ENCODE results near the gene GOLGA6B. TPM values are rescaled to one million over a fixed set of nuclear protein-coding genes. Genes with fewer than 3 reads are reported as not detected.
"Not testable (repeated sequence)": the region's sequence is repeated elsewhere in the genome, so short reads cannot be mapped to it uniquely, and the experiment has no call there.

GOLGA6B gene
- total and polyA plus RNA-seq, 2 of the 4 experiments (the other 2 are of a cell fraction) = not detected

DNA sequence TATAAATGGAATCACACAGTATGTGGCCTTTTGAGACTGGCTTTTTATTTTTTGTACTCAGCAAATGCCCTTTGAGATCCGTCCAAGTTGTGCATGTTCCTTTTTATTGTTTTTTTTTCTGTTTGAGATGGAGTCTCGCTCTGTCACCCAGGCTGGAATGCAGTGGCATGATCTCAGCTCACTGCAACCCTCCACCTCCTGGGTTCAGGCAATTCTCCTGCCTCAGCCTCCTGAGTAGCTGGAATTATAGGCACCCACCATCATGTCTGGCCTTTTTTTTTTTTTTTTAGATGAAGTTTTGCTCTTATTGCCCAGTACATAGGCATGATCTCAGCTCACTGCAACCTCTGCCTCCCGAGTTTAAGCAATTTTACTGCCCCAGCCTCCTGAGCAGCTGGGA, 28.3 kb upstream of the GOLGA6B start:
- H3K4me2 ChIP-seq (ENCODE audit: low read depth, low read length); H3K4ac ChIP-seq (ENCODE audit: low read depth, low read length); H3K9ac ChIP-seq (ENCODE audit: low read depth, low read length); H3K27me3 ChIP-seq (ENCODE audit: control insufficient read depth, insufficient read depth, low read length); H3K23ac ChIP-seq (ENCODE audit: low read depth, low read length); H2BK15ac ChIP-seq (ENCODE audit: low read depth, low read length); POLR2A ChIA-PET (ENCODE audit: unreplicated experiment); H3K9me3 ChIP-seq (ENCODE audit: control insufficient read depth, insufficient read depth, low read length); H3K14ac ChIP-seq (replicated peaks; ENCODE audit: low read depth, low read length); intact Hi-C loops (cut with micrococcal nuclease); H3K56ac ChIP-seq (ENCODE audit: extremely low read depth, insufficient read depth, low read length); H2AK9ac ChIP-seq (replicated peaks; ENCODE audit: low read depth, low read length, poor library complexity); DNase-seq; H4K20me1 ChIP-seq (ENCODE audit: insufficient read depth, low read length); ATAC-seq (ENCODE audit: low read depth); H3K4me1 ChIP-seq (ENCODE audit: control insufficient read depth, insufficient read depth, low read length); H4K5ac ChIP-seq (ENCODE audit: low read depth, low read length); dilution Hi-C loops (cut with HindIII; ENCODE audit: low sequenced_read_pairs, unreplicated experiment); H3K36me3 ChIP-seq (ENCODE audit: control insufficient read depth, insufficient read depth, low read length); H3K18ac ChIP-seq (ENCODE audit: low read depth, low read length); H3K4me3 ChIP-seq (ENCODE audit: insufficient read depth, low read depth, low read length); H2BK20ac ChIP-seq (ENCODE audit: low read depth, low read length); BruUV-seq (replicated peaks); H2AK5ac ChIP-seq (ENCODE audit: low read depth, low read length); H2BK5ac ChIP-seq (ENCODE audit: low read depth, low read length, poor library complexity, severe bottlenecking); H3K27ac ChIP-seq (ENCODE audit: insufficient read depth, low read length); H2BK120ac ChIP-seq (ENCODE audit: low read depth, low read length); H3K79me1 ChIP-seq (ENCODE audit: low read depth in 1 of 2, low read length in 2 of 2); H4K91ac ChIP-seq (ENCODE audit: insufficient read depth, low read depth, low read length); H2AFZ ChIP-seq (replicated peaks; ENCODE audit: low read length, poor library complexity); H3K9me1 ChIP-seq (ENCODE audit: insufficient read depth, low read length); H4K8ac ChIP-seq (ENCODE audit: low read depth in 2 of 2, low read length in 2 of 2): not testable (repeated sequence)
- CTCF ChIA-PET = interaction anchor here (0.6 kb wide), 1 partner anchor 11 kb away, joined by 4 read pairs; no protein-coding TSS in a partner anchor
- WGBS, 2 experiments (ENCODE audit: extremely low coverage in 2 of 2, insufficient read length in 1 of 2) = no CpG with 5 or more reads among the region's 3 CpGs
- in situ Hi-C loops (cut with MboI; ENCODE audit: low sequenced_read_pairs) = loop anchor here (25.0 kb wide), 1 partner anchor 1486 kb away; no protein-coding TSS in a partner anchor

Measured in IMR-90 (cell line).